ENCODE measurements around the gene GCN1.

Gene GCN1

DNA sequence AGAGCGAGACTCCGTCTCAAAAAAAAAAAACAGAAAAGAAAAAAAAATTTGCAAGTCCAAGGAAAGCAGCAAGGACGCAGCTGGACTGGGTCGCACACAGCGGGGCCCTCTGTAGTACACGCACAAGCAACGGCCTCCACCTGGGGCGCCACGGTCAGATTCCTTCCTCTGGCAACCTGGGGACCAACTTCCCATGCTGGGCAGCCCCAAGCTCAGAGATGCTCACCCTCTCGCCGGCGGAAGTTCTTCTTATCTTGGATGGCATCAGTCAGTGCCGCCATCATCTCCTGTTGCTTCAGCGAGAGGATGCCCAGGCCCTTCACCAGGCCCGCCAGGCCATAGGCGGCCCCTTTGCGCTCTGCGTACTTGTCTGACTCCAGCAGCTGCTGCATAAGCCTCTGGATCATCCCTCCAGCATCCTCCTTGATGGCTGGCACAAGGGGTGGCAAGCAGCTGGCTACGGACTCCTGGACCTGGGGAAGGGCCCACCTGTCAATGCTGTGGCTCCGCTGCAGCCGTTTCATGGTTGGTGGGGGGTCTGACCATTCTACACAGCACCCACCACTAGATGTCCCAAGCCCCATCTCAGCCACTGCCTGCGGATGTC is 43.5 kb downstream of the GCN1 start:
- DNase-seq (ENCODE audit: low read depth in 4 of 4, low spot score in 1 of 4), result no peak

- DNase-seq (ENCODE audit: low read depth in 4 of 4, low spot score in 1 of 4), result no peak
Measured at GRCh38 chr12:120148011-120148410, 46.5 kb downstream of the GCN1 start.

- no peak for DNase-seq (ENCODE audit: low read depth in 4 of 4, low spot score in 1 of 4)
Measured at GRCh38 chr12:120145164-120145563, 49.4 kb downstream of the GCN1 start.

DNA sequence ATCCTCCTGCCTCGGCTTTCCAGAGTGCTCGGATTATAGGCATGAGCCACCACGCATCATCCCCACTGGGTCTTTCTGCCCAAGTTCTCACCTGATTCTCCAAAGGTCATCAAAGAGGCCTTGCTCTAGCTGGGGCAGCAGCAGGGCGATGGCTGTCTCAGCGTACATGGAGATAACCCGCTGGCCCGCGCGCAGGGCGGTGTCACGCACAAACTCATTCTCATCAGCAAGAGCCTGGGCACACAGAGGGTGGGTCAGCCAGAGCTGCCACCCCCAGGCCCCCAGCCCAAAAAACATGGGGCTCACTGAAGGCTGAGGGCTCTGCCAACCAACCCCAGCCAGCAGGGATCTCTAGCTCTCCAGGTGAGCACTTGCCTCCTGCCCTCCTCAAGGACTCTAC is 50.3 kb downstream of the GCN1 start:
- no peak for DNase-seq (ENCODE audit: low read depth in 4 of 4, low spot score in 1 of 4)

DNA sequence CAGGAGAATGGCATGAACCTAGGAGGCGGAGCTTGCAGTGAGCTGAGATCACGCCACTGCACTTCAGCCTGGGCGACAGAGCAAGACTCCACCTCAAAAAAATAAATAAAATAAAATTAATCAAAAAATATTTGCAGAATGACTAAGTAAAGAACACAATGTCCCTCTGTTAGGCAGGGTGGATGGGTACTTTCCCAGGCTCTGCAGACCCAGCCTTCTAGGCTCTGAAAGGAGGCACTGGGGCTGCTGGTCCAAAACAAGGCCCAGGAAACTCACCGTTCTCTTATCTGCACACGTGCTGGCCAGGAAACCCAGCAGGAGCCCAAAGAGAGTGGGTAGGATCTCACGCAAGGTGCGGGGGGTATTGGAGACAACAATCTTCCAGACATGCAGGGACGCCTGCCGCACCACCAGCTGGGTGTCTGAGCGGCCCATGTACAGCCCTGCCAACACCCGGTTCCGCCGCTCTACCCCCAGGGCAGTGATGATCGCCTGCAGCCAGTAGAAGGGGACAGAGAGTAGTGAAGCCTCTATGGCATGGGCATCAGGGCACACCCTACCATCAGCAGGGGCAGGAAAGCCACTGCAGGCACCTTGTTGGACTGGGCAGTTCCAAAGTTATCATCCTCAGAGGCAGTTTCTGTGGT is 52.2 kb downstream of the GCN1 start:
- no peak for DNase-seq (ENCODE audit: low read depth in 4 of 4, low spot score in 1 of 4)

GRCh38 chr12:120141336-120141735 is 53.2 kb downstream of the GCN1 start:
- no peak for DNase-seq (ENCODE audit: low read depth in 4 of 4, low spot score in 1 of 4)

DNA sequence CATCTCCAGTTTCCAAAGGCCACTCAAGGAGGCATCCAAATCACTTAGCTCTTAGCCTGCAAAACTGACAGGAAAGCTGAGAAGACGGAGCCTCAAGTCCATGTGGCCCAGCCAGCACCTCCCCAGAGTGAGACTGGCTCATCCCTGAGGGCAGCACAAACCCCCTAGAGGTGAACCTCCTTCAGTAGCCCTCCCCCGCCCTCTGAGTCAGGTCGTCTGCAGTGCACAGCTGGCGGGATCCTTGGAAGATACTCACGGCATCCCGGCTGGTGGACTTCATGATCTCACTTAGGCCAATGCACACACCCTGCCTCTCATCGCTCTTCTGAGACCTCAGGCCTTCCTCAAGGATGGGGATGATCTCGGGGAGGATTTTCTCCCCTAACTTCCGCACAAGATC is 53.9 kb downstream of the GCN1 start:
- no peak for DNase-seq (ENCODE audit: low read depth in 4 of 4, low spot score in 1 of 4)

DNA sequence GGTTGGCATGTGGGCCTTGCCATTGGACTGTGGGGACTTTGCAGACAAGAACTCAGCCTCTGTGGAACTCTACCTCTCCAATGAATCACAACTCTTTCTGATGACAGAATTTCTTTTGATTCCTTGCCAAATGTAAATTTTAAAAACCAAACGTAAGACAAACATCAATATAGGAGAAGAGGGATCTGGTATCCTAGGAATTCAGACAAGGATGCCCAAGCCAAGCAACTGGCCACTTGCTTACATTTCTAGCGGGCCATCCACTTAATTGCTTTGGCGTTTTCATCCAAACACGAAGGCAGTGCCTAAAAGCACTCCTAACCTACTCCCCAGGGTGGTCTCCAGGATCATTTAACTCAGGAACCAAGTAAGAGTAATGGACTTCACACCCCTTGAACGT is 54.6 kb downstream of the GCN1 start:
- DNase-seq (ENCODE audit: low read depth in 4 of 4, low spot score in 1 of 4), result no peak

DNA sequence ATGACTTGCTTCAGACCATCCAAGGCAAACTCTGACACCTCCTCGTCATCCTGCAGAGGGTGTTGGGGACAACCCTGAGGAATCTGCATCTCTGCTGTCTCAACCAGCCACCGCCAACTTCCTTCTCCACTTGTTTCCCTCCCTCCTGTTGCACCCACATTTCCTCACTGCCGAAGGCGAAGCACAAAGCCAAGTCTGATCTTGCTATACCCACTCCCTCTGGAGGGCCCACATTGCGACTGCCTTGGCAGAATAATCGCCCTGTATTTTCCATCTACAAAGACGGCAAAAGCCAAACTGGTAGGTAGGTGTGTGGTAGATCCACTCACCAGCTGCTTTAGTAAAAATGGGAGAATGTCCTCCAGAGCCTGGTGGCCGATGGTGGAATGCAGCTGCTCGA is 56.1 kb downstream of the GCN1 start:
- DNase-seq (ENCODE audit: low read depth in 4 of 4, low spot score in 1 of 4), result no peak

GRCh38 chr12:120137833-120138232 is 56.7 kb downstream of the GCN1 start:
- DNase-seq (ENCODE audit: low read depth in 4 of 4, low spot score in 1 of 4), result no peak

DNA sequence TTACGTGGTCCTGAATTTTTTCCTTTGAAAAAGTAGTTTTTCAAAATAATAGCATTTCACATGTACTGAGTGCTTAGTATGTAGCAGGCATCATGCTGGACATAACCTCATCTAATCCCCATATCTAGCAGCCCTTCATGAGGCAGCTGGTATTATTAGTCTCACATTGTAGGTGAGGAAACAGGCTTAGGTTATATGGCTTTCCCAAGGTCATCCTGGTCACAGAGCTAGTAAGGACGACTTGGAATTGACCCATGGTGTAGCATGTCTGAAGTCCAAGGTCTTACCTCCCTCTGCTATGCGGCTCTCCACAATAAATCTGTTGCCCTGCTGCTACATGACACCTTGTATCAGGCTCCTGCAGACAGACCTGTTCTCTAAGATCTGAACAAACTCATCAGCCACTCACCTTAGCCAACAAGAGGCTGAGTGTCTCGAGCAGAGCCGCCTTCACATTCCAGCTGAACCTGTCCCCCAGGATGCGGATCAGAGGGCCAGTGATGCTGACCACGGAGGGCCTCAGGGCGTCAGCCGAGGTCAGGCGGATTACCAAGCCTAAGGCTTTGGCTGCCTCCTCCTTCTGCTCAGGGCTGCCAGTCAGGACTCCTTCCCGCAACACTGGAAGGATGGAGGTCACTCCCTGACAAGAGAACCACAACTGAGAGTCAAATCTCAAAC is 58.3 kb downstream of the GCN1 start:
- no peak for DNase-seq (ENCODE audit: low read depth in 4 of 4, low spot score in 1 of 4)

DNA sequence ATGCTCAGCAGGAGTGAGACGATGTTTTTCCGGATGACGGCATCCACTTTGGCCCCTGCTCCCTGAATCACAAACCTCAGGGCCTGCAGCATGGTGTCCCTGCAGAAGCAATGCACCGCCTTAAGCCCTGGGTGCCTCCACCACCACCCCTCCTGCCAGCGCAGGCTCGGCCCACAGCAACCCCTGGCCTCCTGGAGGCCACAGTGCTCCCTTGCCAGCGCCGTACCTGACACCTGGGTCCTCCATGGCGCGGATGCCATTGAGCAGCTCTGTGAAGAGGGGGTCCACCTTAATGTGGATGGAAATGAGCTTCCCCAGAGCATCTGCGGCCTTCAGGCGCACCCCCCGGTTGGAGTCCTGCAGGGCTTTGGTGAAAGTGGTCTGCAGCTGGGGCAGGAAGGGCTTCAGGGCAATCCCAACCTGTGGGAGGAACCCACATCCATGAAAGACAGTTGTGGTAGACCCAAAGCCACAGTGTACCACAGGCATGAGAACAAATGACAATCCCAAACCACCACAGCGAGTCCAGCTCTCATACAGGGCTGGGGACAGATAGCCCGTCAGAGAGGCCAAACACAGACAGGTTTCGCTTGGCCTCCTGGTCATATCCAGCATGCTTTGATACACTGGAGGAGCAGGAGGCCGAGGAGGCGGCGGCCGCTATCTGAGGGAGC is 60.1 kb downstream of the GCN1 start:
- DNase-seq (ENCODE audit: low read depth in 4 of 4, low spot score in 1 of 4), result no peak

GRCh38 chr12:120132863-120133385 is 61.6 kb downstream of the GCN1 start:
- DNase-seq (ENCODE audit: low read depth in 4 of 4, low spot score in 1 of 4), result no peak

DNA sequence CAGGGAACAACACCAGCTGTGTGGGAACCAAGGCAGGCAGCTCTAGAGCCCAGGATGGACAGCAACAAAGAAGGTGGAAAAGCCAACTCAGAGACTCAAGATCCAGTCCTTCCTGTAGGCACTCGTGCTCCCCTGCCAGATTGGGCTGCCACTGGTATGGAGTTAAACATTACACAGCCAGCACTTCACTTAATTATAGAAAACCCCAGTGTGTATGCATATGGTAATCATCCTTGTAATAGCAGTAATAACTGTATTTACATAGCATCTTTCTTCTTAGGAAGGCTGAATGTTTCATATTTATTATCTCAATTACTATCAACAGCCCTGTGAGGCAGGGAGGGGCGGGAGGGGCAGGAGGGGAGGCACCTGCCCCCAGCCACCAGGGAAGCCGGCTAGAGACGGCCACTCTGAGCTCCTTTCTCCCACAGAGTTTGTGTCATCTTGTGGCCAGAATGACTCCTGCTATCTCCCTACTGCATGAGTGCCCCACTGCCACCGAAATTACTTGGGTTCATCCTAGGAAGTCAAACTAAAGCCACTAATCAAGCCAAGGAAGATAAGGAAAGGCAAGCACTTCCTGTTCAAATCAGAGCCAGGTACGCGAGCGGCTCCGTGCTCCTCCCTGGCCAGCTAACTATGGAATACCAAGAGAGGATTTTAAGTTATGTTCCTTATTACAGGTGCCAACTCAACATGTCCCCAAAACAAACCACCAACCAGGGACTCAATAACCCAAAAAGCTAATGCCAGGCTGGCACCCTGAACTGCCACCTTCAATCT is 62.3 kb downstream of the GCN1 start:
- no peak for DNase-seq (ENCODE audit: low read depth in 4 of 4, low spot score in 1 of 4)

- no peak for DNase-seq (ENCODE audit: low read depth in 4 of 4, low spot score in 1 of 4)
Measured at GRCh38 chr12:120131116-120131515, 63.4 kb downstream of the GCN1 start.

- DNase-seq (ENCODE audit: low read depth in 4 of 4, low spot score in 1 of 4), result no peak
Measured at GRCh38 chr12:120130011-120130410, 64.5 kb downstream of the GCN1 start.

GRCh38 chr12:120126635-120127005 is 67.9 kb downstream of the GCN1 start:
- no peak for DNase-seq (ENCODE audit: low read depth in 4 of 4, low spot score in 1 of 4)

GRCh38 chr12:120125792-120126634 is 68.5 kb downstream of the GCN1 start:
- DNase-seq (ENCODE audit: low read depth in 4 of 4, low spot score in 1 of 4), result no peak

DNA sequence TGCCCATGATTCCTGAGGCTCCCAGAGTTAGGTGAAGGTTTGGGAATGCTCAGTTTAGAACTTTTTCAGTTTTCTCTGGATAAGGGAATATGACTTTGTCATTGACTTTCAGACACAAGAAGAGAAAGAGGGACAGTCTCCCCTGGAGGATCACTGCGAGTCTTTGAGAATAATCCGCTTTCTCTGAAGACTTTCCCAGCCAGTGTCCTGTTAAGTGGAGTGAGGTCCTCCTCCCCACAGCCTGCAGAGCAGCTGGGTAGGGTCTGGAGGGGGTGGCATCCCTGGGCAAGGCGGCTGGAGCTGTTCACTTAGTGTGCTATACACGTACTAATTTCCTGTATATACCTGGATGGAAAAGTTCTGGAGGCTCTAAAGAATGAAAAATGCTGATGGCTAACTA is 69.5 kb downstream of the GCN1 start:
- DNase-seq (ENCODE audit: low read depth in 4 of 4, low spot score in 1 of 4), result no peak

- DNase-seq (ENCODE audit: low read depth in 4 of 4, low spot score in 1 of 4), result no peak
Measured at GRCh38 chr12:120121766-120122293, 72.7 kb downstream of the GCN1 start.
